ENCODE results near the gene TIGD3. TPM values are rescaled to one million over a fixed set of nuclear protein-coding genes. Genes with fewer than 3 reads are reported as not detected.

Gene TIGD3
- total and polyA plus RNA-seq, 7 donors, result 0.14 to 0.96 (median 0.36) TPM; not detected in 2

GRCh38 chr11:65393513-65394079 is 39.0 kb downstream of the TIGD3 start:
- Histone ChIP-seq H3K9me3 (no peaks in the 10 kb centered on the region), H3K4me1 (peaks cover 0 to 36% (median 29%) of the 10 kb centered on the region in 4 donors), H3K27me3 (no peaks in the 10 kb centered on the region), H3K4me3 (no peak overlapping the region), H3K36me3 (peaks cover 0 to 53% (median 22%) of the 10 kb centered on the region in 4 donors), H3K27ac (no peak overlapping the region)
- TF ChIP-seq POLR2AphosphoS5 (IDR thresholded peaks at IDR 0.05) (no peak), POLR2A (IDR thresholded peaks at IDR 0.05) (no peak), EP300 (IDR thresholded peaks at IDR 0.05) (no peak), CTCF (IDR thresholded peaks at IDR 0.05) (no peak)
- intact Hi-C loops (cut with DNase I), result no loop called here
- WGBS, 2 donors, result 89 to 94% methylated on average over 17 of the region's 17 CpGs
- DNase-seq, result peak; percentile 60

GRCh38 chr11:65394125-65394536 is 39.6 kb downstream of the TIGD3 start:
- WGBS, 2 donors, result 96 to 97% methylated on average over 20 of the region's 20 CpGs
- peak; percentile 63 for DNase-seq
- Histone ChIP-seq H3K9me3 (no peaks in the 10 kb centered on the region), H3K4me1 (peaks cover 0 to 30% (median 24%) of the 10 kb centered on the region in 4 donors), H3K4me3 (no peak overlapping the region), H3K36me3 (peaks cover 0 to 57% (median 22%) of the 10 kb centered on the region in 4 donors), H3K27ac (no peak overlapping the region), H3K27me3 (no peaks in the 10 kb centered on the region)
- intact Hi-C loops (cut with DNase I), result no loop called here
- TF ChIP-seq POLR2AphosphoS5 (IDR thresholded peaks at IDR 0.05) (no peak), EP300 (IDR thresholded peaks at IDR 0.05) (no peak), CTCF (IDR thresholded peaks at IDR 0.05) (no peak), POLR2A (IDR thresholded peaks at IDR 0.05) (no peak)

DNA sequence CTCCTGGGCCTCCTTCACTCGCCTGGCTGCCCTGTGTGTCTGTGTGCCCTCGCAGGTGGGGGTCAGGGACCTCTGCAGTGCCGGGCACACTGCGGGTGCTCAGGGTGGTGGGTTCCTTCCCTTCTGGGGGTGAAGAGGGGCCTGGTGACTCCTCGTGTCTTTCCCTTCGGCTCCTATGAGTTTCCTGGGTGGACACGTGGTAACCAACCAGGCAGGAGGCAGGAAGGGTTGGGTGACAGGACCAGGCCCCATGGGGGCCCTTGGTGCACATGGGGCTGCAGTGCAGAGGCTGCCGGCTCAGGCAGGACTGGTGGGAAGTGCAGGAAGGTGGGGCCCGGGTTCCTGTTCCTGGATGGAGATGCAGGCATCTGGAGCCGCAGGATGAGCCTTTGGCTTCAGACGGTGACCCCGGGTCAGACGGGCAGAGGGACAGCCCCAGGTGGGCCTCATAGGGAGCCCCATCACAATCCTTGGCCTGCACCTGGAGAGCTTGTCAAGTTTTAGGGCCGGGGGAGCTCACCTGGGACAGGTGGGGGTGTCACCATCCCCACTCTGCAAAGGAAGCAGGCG is 41.5 kb downstream of the TIGD3 start:
- 91 to 93% methylated on average over 15 of the region's 15 CpGs for WGBS, 2 donors
- intact Hi-C loops (cut with DNase I), result no loop called here
- H3K36me3 ChIP-seq, result peaks cover 14 to 76% (median 33%) of the 10 kb centered on the region in 4 donors
- H3K27ac ChIP-seq, result no peak overlapping the region
- DNase-seq, result no peak
- TF ChIP-seq CTCF (IDR thresholded peaks at IDR 0.05) (no peak), POLR2AphosphoS5 (IDR thresholded peaks at IDR 0.05) (no peak), EP300 (IDR thresholded peaks at IDR 0.05) (no peak), POLR2A (IDR thresholded peaks at IDR 0.05) (no peak)
- no peaks in the 10 kb centered on the region for H3K27me3 ChIP-seq
- no peaks in the 10 kb centered on the region for H3K9me3 ChIP-seq
- H3K4me1 ChIP-seq, result peaks cover 0 to 13% (median 5%) of the 10 kb centered on the region in 4 donors
- H3K4me3 ChIP-seq, result no peak overlapping the region

DNA sequence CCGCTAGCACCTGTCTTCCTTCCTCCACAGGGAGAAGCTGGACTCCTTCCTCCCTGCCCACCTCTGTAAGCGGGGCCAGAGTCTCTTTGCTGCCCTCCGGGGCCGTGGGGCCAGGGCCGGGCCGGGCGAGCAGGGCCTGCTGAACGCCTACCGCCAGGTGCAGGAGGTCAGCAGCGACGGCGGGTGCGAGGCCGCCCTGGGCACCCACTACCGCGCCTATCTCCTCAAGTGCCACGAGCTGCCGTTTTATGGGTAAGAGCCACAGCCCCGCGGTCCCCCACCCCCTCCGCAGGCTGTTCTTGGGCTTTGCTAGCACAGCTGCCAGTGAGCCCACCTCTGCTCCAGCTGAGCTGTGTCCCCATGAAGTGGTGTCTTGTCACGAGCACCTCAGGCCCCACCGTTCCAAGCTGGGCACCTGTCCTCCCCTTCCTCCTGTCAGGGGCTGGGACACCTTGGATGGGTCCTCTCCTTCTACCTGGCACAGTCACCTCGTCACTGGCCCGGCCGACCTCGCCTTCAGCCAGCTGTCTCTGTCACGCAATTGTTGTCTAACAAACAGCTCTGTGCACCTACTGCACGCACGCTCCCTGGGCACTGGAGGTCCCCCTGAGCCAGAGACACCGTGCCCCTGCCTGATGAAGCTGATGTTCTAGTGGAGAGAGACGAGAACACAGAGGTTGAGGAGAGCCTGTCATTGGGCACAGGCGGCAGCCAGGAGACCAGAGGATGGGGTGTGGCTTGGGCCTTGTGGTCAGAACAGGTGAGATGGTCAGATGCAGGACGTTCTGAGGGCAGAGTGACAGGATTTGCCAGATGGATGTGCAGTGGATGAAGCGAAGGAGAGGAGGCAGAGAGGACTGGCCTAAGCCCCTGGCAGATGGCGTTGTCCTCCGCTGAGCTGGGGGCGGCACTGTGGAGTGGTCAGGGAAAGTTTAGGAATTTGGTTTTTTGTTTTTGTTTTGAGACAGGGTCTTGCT is 42.5 kb downstream of the TIGD3 start:
- no peak overlapping the region for H3K4me3 ChIP-seq
- no peak for DNase-seq
- 91 to 94% methylated on average over 38 of the region's 38 CpGs for WGBS, 2 donors
- H3K27ac ChIP-seq, result no peak overlapping the region
- no peaks in the 10 kb centered on the region for H3K9me3 ChIP-seq
- TF ChIP-seq POLR2A (IDR thresholded peaks at IDR 0.05) (no peak), POLR2AphosphoS5 (IDR thresholded peaks at IDR 0.05) (no peak), EP300 (IDR thresholded peaks at IDR 0.05) (no peak), CTCF (IDR thresholded peaks at IDR 0.05) (no peak)
- H3K36me3 ChIP-seq, result peaks cover 15 to 84% (median 33%) of the 10 kb centered on the region in 4 donors
- peaks cover 0 to 3% (median 0%) of the 10 kb centered on the region in 4 donors for H3K4me1 ChIP-seq
- intact Hi-C loops (cut with DNase I), result no loop called here
- no peaks in the 10 kb centered on the region for H3K27me3 ChIP-seq
